Gastrocnemius medialis (tissue), 4 donors: Measurements from ENCODE around the gene FOXK1. TPM values are rescaled to one million over a fixed set of nuclear protein-coding genes. Genes with fewer than 3 reads are reported as not detected.

Experiments
- ATAC-seq, 2 donors: fragments of 150-250 bp; one replicate each; pipeline ENCODE4 v1.9.1; 2016
- DNase-seq, 2 donors: peaks; one replicate each; pipeline ENCODE4 v3.0.0-alpha.2; 2019
- H3K27ac ChIP-seq, 4 donors: fragments of 200-600 bp; sonication (generic); 1 replicate in 1 of 4; 2 replicates in 3 of 4; pipeline ENCODE4 v1.5.1; 2016 to 2018; ENCODE audit warnings: mild to moderate bottlenecking in 2 of 4, moderate library complexity in 1 of 4
- H3K27me3 ChIP-seq, 3 donors: fragments of 200-600 bp; sonication (generic) in 2 of 3; 1 replicate in 1 of 3; 2 replicates in 2 of 3; pipeline versions ENCODE4 v1.5.1 to v1.6.0; 2016 to 2019; ENCODE audit warnings: mild to moderate bottlenecking in 1 of 3, moderate library complexity in 1 of 3
- H3K36me3 ChIP-seq, 2 donors: fragments of 200-600 bp; sonication (generic) in 1 of 2; one replicate each; pipeline ENCODE4 v1.5.1; 2017 to 2018
- H3K4me1 ChIP-seq, 2 donors: fragments of 200-600 bp; sonication (generic) in 1 of 2; one replicate each; pipeline ENCODE4 v1.5.1; 2016 to 2017; ENCODE audit warnings: mild to moderate bottlenecking in 2 of 2
- H3K4me3 ChIP-seq, 4 donors: fragments of 200-600 bp; sonication (generic) in 3 of 4; 1 replicate in 1 of 4; 2 replicates in 3 of 4; pipeline ENCODE4 v1.5.1; 2016 to 2019; ENCODE audit warnings: mild to moderate bottlenecking in 2 of 4
- H3K9me3 ChIP-seq, 3 donors: fragments of 200-600 bp; sonication (generic) in 2 of 3; 1 replicate in 1 of 3; 2 replicates in 2 of 3; pipeline ENCODE4 v1.5.1; 2016 to 2019
- CTCF ChIP-seq, 5 experiments: fragments of 450-650 bp in 3 of 5; fragments of 200-600 bp in 2 of 5; sonication (generic) in 2 of 5; IDR thresholded peaks in 4 of 5; conservative IDR thresholded peaks in 1 of 5; 1 replicate in 4 of 5; 2 replicates in 1 of 5; pipeline ENCODE4 v1.5.1; 2016 to 2019; ENCODE audit warnings: antibody characterized with exemption in 5 of 5, mild to moderate bottlenecking in 3 of 5, moderate library complexity in 3 of 5
- POLR2A ChIP-seq, 2 donors: fragments of 450-650 bp; IDR thresholded peaks; one replicate each; pipeline ENCODE4 v1.6.1; 2017; ENCODE audit warnings: antibody characterized with exemption in 2 of 2, mild to moderate bottlenecking in 2 of 2, moderate library complexity in 2 of 2
- in situ Hi-C, 4 donors: fragments of 200-750 bp; cut with MboI; loops; one replicate each; pipeline versions ENCODE4 v1.15.0 to v1.8.0; 2017; ENCODE audit warnings: low sequenced_read_pairs in 4 of 4
- intact Hi-C: fragments of 100-400 bp; cut with DNase I; formaldehyde crosslinking; loops from one replicate; pipeline ENCODE4 v1.15.1; 2023; ENCODE audit warnings: low total_unique reads
- total RNA-seq, 4 donors: library from RNA; depleted of rRNA; stranded (reverse); fragments of >200 nt; gene quantifications; one replicate each; pipeline versions ENCODE4 v1.1.0 to v1.2.3, GENCODE V29; 2016

The FOXK1 gene
- total RNA-seq, 4 donors from 2014 or later, result 9.8 to 43.6 (median 18.8) TPM

- DNase-seq (no peak), ATAC-seq (no peak)
- Histone ChIP-seq H3K27me3 (no peaks in the 10 kb centered on the region), H3K4me1 (peaks cover 0 to under 1% of the 10 kb centered on the region in 2 donors), H3K9me3 (no peaks in the 10 kb centered on the region), H3K27ac (no peak overlapping the region), H3K4me3 (no peak overlapping the region), H3K36me3 (no peaks in the 10 kb centered on the region)
- intact Hi-C loops (no loop called here), in situ Hi-C loops (loop anchor here in 1 of 4 donors (10.0 kb wide), 1 partner anchor 281 kb away; no protein-coding TSS in a partner anchor)
- TF ChIP-seq POLR2A (IDR thresholded peaks at IDR 0.05) (no peak), CTCF (IDR thresholded peaks at IDR 0.05 in 4 of 5, conservative IDR thresholded peaks at IDR 0.05 in 1 of 5) (no peak)
Observed at GRCh38 chr7:4803397-4804241, 121.5 kb downstream of the FOXK1 start.

GRCh38 chr7:4805110-4805983 is 123.3 kb downstream of the FOXK1 start:
- in situ Hi-C loops (loop anchor here in 1 of 4 donors (10.0 kb wide), 1 partner anchor 279 kb away; no protein-coding TSS in a partner anchor), intact Hi-C loops (no loop called here)
- DNase-seq (no peak), ATAC-seq (no peak)
- Histone ChIP-seq H3K4me3 (no peak overlapping the region), H3K27me3 (no peaks in the 10 kb centered on the region), H3K36me3 (no peaks in the 10 kb centered on the region), H3K9me3 (no peaks in the 10 kb centered on the region), H3K4me1 (no peaks in the 10 kb centered on the region), H3K27ac (no peak overlapping the region)
- TF ChIP-seq POLR2A (IDR thresholded peaks at IDR 0.05), result no peak
- no peak for TF ChIP-seq CTCF (IDR thresholded peaks at IDR 0.05 in 4 of 5, conservative IDR thresholded peaks at IDR 0.05 in 1 of 5)

DNA sequence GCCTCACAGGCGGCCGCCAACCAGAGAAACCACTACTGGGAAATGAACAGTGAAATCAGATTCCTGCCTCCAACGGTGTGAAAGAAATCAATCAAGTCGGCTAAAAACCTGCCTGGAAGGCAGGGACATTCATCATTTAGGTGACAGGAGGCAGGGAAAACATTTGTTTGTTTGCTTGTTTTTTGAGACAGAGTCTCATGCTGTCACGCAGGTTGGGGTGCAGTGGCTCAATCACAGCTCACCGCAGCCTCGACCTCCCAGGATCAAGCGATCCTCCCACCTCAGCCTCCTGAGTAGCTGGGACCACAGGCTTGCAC is 123.8 kb downstream of the FOXK1 start:
- Histone ChIP-seq H3K27ac (no peak overlapping the region), H3K4me3 (no peak overlapping the region), H3K9me3 (no peaks in the 10 kb centered on the region), H3K4me1 (no peaks in the 10 kb centered on the region), H3K36me3 (no peaks in the 10 kb centered on the region), H3K27me3 (no peaks in the 10 kb centered on the region)
- TF ChIP-seq CTCF (IDR thresholded peaks at IDR 0.05 in 4 of 5, conservative IDR thresholded peaks at IDR 0.05 in 1 of 5) (no peak), POLR2A (IDR thresholded peaks at IDR 0.05) (no peak)
- in situ Hi-C loops (loop anchor here in 1 of 4 donors (10.0 kb wide), 1 partner anchor 279 kb away; no protein-coding TSS in a partner anchor), intact Hi-C loops (no loop called here)
- DNase-seq, result no peak
- ATAC-seq, result no peak

GRCh38 chr7:4806983-4807597 is 125.0 kb downstream of the FOXK1 start:
- TF ChIP-seq CTCF (IDR thresholded peaks at IDR 0.05 in 4 of 5, conservative IDR thresholded peaks at IDR 0.05 in 1 of 5), result no peak
- TF ChIP-seq POLR2A (IDR thresholded peaks at IDR 0.05), result no peak
- H3K36me3 ChIP-seq, result no peaks in the 10 kb centered on the region
- H3K4me3 ChIP-seq, result no peak overlapping the region
- no peaks in the 10 kb centered on the region for H3K27me3 ChIP-seq
- in situ Hi-C loops (loop anchor here in 1 of 4 donors (10.0 kb wide), 1 partner anchor 278 kb away; no protein-coding TSS in a partner anchor), intact Hi-C loops (no loop called here)
- H3K9me3 ChIP-seq, result no peaks in the 10 kb centered on the region
- H3K27ac ChIP-seq, result peak overlapping the region in 1 of 4 donors; percentile 63
- H3K4me1 ChIP-seq, result no peaks in the 10 kb centered on the region
- no peak for DNase-seq
- ATAC-seq, result peak in 1 of 2 donors; percentile 51
